Thymus (tissue), 14 donors: ENCODE measurements around the gene CALHM3. TPM values are rescaled to one million over a fixed set of nuclear protein-coding genes. Genes with fewer than 3 reads are reported as not detected.
"Not testable (repeated sequence)": the region's sequence is repeated elsewhere in the genome, so short reads cannot be mapped to it uniquely, and the experiment has no call there.

ENCODE experiments used
- DNase-seq, 9 donors: peaks; one replicate each; pipeline ENCODE4 v3.0.0-alpha.2; 2013; ENCODE audit warnings: low spot score in 9 of 9, low read depth in 6 of 9, missing footprints in 1 of 9
- H3K27ac ChIP-seq, 2 donors: one replicate each; pipeline ENCODE4 v1.5.1; 2013; ENCODE audit warnings: control low read depth in 1 of 2, low read depth in 1 of 2, low read length in 1 of 2, mild to moderate bottlenecking in 1 of 2, moderate library complexity in 1 of 2
- H3K27me3 ChIP-seq, 2 donors: one replicate each; pipeline ENCODE4 v1.5.1; 2013; ENCODE audit warnings: low read length in 1 of 2; ENCODE audit not compliant: control insufficient read depth in 2 of 2, insufficient read depth in 1 of 2
- H3K36me3 ChIP-seq, 2 donors: one replicate each; pipeline ENCODE4 v1.5.1; 2013; ENCODE audit warnings: low read length in 1 of 2, mild to moderate bottlenecking in 1 of 2, moderate library complexity in 1 of 2; ENCODE audit not compliant: control insufficient read depth in 2 of 2, insufficient read depth in 2 of 2
- H3K4me1 ChIP-seq, 2 donors: one replicate each; pipeline ENCODE4 v1.5.1; 2013; ENCODE audit warnings: low read length in 2 of 2; ENCODE audit not compliant: control insufficient read depth in 2 of 2, insufficient read depth in 2 of 2
- H3K4me3 ChIP-seq, 2 donors: one replicate each; pipeline ENCODE4 v1.5.1; 2013; ENCODE audit warnings: low read length in 2 of 2, control low read depth in 1 of 2, mild to moderate bottlenecking in 1 of 2
- H3K9me3 ChIP-seq, 2 donors: one replicate each; pipeline ENCODE4 v1.5.1; 2013; ENCODE audit warnings: low read length in 1 of 2, mild to moderate bottlenecking in 1 of 2; ENCODE audit not compliant: control insufficient read depth in 2 of 2, insufficient read depth in 1 of 2
- WGBS: extraction: QIAGEN DNeasy Blood & Tissue Kit; methylation state at CpG from one replicate; pipeline ENCODE4 v1.1.7; 2013; 5-methylcytosine and 5-hydroxymethylcytosine counted together
- long read RNA-seq, 10 donors: transcript quantifications; one replicate each; lab custom pipeline, GENCODE V29; 2026
- polyA plus RNA-seq: library from polyadenylated mRNA; stranded (reverse); fragments of 200-250 nt; gene quantifications from one replicate; pipeline ENCODE4 v1.2.3, GENCODE V29; 2013
- total RNA-seq: library from RNA; stranded (reverse); fragments of 120-200 nt; gene quantifications from one replicate; pipeline ENCODE4 v1.2.4, GENCODE V29; 2013
- donor health status: healthy.

CALHM3 gene, protein sequence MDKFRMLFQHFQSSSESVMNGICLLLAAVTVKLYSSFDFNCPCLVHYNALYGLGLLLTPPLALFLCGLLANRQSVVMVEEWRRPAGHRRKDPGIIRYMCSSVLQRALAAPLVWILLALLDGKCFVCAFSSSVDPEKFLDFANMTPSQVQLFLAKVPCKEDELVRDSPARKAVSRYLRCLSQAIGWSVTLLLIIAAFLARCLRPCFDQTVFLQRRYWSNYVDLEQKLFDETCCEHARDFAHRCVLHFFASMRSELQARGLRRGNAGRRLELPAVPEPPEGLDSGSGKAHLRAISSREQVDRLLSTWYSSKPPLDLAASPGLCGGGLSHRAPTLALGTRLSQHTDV
- total RNA-seq: 0.09 TPM
- 0.32 TPM for polyA plus RNA-seq
- long read RNA-seq, donor 1: 0 reads
- long read RNA-seq, donor 2: 0 reads
- long read RNA-seq, donor 3: 0 reads
- long read RNA-seq, donor 4: 0 reads
- long read RNA-seq, donor 5: 0 reads
- long read RNA-seq, donor 6: 0 reads
- long read RNA-seq, donor 7: 0 reads
- long read RNA-seq, donor 8: 0 reads
- long read RNA-seq, donor 9: 0 reads
- long read RNA-seq, donor 10: 0 reads

DNA sequence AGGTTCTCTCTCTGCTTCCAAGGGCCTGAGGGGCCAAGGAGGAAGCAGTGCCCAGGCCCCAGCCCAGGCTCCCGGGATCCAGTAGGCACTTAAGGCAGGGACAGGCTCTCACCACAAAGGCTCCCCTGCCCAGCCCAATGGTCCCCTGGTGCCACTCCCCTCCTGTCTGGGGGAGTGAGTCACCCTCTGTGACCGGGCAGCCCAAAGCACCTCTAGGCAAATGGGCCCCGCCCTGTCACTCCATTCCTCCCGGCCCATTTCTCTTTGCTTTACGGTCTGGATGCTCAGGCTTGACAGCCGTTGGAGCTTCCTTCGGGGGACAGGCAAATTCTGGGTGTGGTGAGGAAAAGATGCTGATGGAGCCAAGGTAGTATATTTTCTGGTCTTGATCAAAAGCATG lies at the start of gene CALHM3:
Gene CALHM3 (minus strand): TSS at position 106 of the 400 bp plus-strand sequence. CDS start 208 bp downstream, outside the sequence.
- H3K27me3 ChIP-seq: no peaks in the 10 kb centered on the region
- WGBS: 97% methylated on average over 7 of the region's 7 CpGs

DNA sequence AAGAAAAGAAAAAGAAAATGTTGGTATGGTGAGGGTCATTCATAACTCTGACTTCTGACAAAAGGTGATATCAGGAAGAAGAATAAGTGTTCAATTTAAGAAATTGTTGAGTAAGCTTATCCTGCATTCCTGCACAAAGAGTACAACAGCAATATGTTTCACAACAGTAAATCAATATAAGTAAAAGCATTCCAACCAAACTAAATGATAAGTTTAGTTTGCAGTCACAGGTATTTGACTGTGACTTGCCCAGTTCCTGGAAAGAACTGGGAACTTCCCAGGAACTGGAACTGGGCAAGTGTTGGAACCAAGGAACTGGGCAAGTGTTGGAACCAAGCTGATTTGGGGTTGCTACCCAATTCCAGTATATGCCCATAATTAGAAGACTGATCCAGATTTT lies 49.5 kb upstream of the CALHM3 start:
- no peak for DNase-seq
- no peaks in the 10 kb centered on the region for H3K27me3 ChIP-seq
- no peak overlapping the region for H3K4me3 ChIP-seq
- no peaks in the 10 kb centered on the region for H3K36me3 ChIP-seq
- no peaks in the 10 kb centered on the region for H3K4me1 ChIP-seq
- H3K27ac ChIP-seq: no peak overlapping the region
- no peaks in the 10 kb centered on the region for H3K9me3 ChIP-seq

More for the DNA sequence above, at the start of gene CALHM3:
- DNase-seq: no peak
- Histone ChIP-seq H3K27ac (no peak within 1 kb of the TSS), H3K9me3 (no peaks in the 10 kb centered on the region), H3K4me1 (peaks cover 0 to 3% of the 10 kb centered on the region in 2 donors), H3K4me3 (no peak within 1 kb of the TSS), H3K36me3 (no peaks in the 10 kb centered on the region)

DNA sequence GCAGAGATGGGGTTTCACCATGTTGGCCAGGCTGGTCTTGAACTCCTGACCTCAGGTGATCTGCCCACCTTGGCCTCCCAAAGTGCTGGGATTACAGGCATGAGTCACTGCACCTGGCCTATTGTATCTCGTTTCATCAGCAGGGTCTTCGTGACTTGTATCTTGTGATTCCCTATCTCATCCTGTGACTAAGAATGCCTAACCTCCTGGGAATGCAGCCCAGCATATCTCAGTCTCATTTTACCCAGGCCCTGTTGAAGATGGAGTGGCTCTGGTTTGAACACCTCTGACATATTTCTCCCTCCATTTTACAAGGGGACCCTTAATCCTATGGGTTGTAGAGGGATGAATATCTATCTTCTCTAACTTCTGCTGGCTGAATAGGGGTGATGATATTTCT lies 48.4 kb upstream of the CALHM3 start:
- H3K4me3 ChIP-seq, H3K9me3 ChIP-seq, H3K4me1 ChIP-seq, H3K36me3 ChIP-seq, H3K27ac ChIP-seq, DNase-seq, H3K27me3 ChIP-seq: not testable (repeated sequence)
- WGBS: 94% methylated on average over 2 of the region's 2 CpGs

DNA sequence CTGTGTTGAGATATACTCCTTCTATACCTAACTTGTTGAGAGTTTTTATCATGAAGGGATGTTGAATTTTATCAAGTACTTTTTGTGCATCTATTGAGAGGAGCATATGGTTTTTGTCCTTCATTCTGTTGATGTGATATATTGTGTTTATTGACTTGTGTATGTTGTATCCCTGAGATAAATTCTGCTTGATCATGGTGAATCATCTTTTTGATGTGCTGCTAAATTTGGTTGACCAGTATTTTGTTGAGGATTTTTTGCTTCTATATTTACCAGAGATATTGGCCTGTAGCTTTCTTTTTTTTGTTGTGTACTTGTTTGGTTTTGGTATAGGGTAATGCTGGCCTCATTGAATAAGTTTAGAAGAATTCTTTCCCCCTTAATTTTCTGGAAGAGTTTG lies 46.9 kb upstream of the CALHM3 start:
- DNase-seq: no peak
- H3K27ac ChIP-seq: no peak overlapping the region
- H3K9me3 ChIP-seq: no peaks in the 10 kb centered on the region
- H3K36me3 ChIP-seq: no peaks in the 10 kb centered on the region
- H3K27me3 ChIP-seq: no peaks in the 10 kb centered on the region
- H3K4me1 ChIP-seq: no peaks in the 10 kb centered on the region
- no peak overlapping the region for H3K4me3 ChIP-seq

DNA sequence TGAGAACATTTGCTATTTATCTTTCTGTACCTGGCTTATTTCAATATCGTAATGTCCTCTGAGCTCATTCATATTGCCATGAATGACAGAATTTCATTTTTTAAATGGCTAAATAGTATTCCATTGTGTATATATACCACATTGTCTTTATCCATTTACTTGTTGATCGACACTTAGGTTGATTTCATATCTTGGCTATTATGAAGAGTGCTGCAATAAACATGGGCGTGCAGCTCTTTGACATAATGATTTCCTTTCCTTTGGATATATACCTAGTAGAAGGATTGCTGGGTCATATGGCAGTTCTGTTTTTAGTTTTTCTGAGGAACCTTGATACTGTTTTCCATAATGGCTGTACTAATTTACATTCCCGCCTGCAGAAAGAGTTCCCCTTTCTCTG lies 44.6 kb upstream of the CALHM3 start:
- no peak overlapping the region for H3K27ac ChIP-seq
- 97% methylated on average over 4 of the region's 4 CpGs for WGBS
- H3K4me1 ChIP-seq: no peaks in the 10 kb centered on the region
- H3K4me3 ChIP-seq: no peak overlapping the region
- H3K27me3 ChIP-seq: no peaks in the 10 kb centered on the region
- H3K36me3 ChIP-seq: no peaks in the 10 kb centered on the region
- DNase-seq: no peak
- H3K9me3 ChIP-seq: no peaks in the 10 kb centered on the region

DNA sequence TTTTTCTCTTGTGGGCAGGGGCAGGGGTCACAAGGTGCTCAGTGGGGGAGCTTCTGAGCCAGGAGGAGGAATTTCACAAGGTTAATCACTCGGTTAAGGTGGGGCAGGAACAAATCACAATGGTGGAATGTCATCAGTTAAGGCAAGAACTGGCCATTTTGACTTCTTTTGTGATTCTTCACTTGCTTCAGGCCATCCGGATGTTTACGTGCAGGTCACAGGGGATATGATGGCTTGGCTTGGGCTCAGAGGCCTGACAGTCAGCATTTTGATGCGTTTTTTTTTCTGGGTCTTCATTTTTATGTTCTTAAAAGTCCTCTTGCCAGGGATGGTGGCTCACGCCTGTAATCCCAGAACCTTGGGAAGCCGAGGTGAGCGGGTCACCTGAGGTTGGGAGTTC lies 43.0 kb upstream of the CALHM3 start:
- 96% methylated on average over 7 of the region's 7 CpGs for WGBS
- not testable (repeated sequence) for DNase-seq

DNA sequence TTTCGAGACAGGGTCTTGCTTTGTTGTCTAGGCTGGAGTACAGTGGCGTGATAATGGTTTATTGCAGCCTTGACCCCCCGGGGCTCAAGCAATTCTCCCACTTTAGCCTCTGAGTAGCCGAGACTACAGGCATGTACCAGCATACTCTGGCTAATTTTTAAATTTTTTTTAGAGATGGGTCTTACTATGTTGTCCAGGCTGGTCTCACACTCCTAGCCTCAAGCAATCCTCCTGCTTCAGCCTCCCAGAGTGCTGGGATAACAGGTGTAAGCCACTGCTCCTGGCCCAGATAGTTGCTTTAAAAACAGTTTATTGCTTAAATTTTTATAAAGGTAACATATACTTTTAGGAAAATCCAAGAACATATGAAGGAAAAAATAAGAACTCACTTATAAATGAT lies 40.8 kb upstream of the CALHM3 start:
- no peak overlapping the region for H3K4me3 ChIP-seq
- no peaks in the 10 kb centered on the region for H3K9me3 ChIP-seq
- no peaks in the 10 kb centered on the region for H3K36me3 ChIP-seq
- 81% methylated on average over 4 of the region's 4 CpGs for WGBS
- H3K27ac ChIP-seq: no peak overlapping the region
- no peaks in the 10 kb centered on the region for H3K27me3 ChIP-seq
- H3K4me1 ChIP-seq: no peaks in the 10 kb centered on the region
- DNase-seq: no peak

More for the DNA sequence above, 43.0 kb upstream of the CALHM3 start:
- H3K4me1 ChIP-seq, H3K9me3 ChIP-seq, H3K27me3 ChIP-seq, H3K27ac ChIP-seq, H3K36me3 ChIP-seq, H3K4me3 ChIP-seq: not testable (repeated sequence)

DNA sequence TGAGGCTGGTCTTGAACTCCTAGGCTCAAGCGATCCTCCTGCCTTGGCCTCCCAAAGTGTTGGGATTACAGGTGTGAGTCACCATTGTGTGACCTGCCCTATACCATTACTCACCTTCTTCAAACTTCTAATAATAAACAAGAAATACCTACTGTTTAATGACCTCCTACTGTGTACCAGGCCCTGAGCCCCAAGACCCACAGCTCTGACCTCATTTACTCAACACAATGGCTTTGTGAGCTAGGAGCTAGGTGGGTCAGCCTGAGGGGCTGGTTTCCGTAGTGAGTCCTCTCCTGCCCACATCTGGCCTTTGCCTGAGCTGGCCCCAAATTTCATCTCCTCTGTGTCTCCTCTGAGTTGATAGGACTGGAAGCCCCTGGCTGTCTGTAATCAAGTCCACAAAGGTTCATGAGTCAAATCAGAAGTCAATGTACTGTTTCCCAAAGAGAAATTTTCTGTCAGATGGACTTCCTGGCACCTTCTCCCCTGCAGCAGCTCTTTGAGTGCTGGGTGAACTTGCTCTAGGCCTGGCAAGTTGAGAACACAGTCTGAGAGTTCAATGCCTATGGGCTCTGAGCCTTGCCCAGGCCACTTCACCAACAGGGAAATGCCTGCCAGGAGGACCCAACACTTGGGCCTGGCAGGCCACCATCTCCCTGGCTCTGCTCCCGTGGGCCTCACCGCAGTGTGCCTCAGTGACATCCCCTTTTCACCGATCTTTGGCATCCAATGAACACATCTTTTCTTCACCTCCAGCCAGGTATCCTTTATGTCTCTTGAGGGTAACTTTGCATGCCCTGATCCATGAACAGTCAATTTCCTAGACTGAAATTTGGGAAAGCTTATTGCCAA lies 38.4 kb upstream of the CALHM3 start:
- H3K36me3 ChIP-seq: no peaks in the 10 kb centered on the region
- 99% methylated on average over 5 of the region's 5 CpGs for WGBS
- H3K27ac ChIP-seq: no peak overlapping the region
- no peaks in the 10 kb centered on the region for H3K4me1 ChIP-seq
- H3K9me3 ChIP-seq: no peaks in the 10 kb centered on the region
- no peak overlapping the region for H3K4me3 ChIP-seq
- H3K27me3 ChIP-seq: no peaks in the 10 kb centered on the region
- no peak for DNase-seq

DNA sequence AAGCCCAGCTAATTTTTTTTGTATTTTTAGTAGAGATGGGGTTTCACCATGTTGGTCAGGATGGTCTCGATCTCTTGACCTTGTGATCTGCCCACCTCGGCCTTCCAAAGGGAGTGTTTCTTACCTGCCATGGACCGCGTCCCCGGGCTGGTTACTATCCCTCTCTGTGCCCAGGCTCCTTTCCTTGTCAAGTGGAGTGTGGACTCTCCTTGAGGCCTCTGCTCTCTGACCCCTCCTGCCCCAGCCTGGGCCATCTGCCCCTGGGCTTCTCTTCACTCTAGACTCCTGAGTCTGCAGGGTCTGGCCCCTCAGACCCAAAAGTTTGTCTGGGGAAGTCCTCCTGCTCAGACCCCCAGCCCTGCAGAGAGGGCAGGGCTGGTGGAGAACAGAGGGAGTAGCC lies 35.2 kb upstream of the CALHM3 start:
- Histone ChIP-seq H3K27ac (no peak overlapping the region), H3K4me1 (no peaks in the 10 kb centered on the region), H3K9me3 (no peaks in the 10 kb centered on the region), H3K4me3 (no peak overlapping the region), H3K36me3 (no peaks in the 10 kb centered on the region), H3K27me3 (no peaks in the 10 kb centered on the region)
- WGBS: 96% methylated on average over 5 of the region's 5 CpGs
- no peak for DNase-seq
